Measurements from ENCODE around the gene PTPRC. TPM values are rescaled to one million over a fixed set of nuclear protein-coding genes. Genes with fewer than 3 reads are reported as not detected.

The PTPRC gene
- total RNA-seq, 1 donor from 2014 or later: 214 TPM

GRCh38 chr1:198798923-198799386 lies 160.1 kb downstream of the PTPRC start:
- Histone ChIP-seq H3K27me3 (ENCODE audit: low read depth) (no peaks in the 10 kb centered on the region), H3K4me3 (no peak overlapping the region), H3K27ac (no peak overlapping the region), H3K36me3 (no peaks in the 10 kb centered on the region), H3K9me3 (no peaks in the 10 kb centered on the region), H3K4me1 (no peaks in the 10 kb centered on the region)
- DNase-seq: no peak
- intact Hi-C loops (cut with DNase I): no loop called here
- TF ChIP-seq CTCF (IDR thresholded peaks at IDR 0.05): no peak
- ATAC-seq: no peak

GRCh38 chr1:198805498-198806151 lies 166.8 kb downstream of the PTPRC start:
- Histone ChIP-seq H3K27me3 (ENCODE audit: low read depth) (no peaks in the 10 kb centered on the region), H3K4me1 (no peaks in the 10 kb centered on the region), H3K36me3 (no peaks in the 10 kb centered on the region), H3K4me3 (no peak overlapping the region), H3K9me3 (no peaks in the 10 kb centered on the region), H3K27ac (no peak overlapping the region)
- DNase-seq (no peak), ATAC-seq (no peak)
- intact Hi-C loops (cut with DNase I): no loop called here
- no peak for TF ChIP-seq CTCF (IDR thresholded peaks at IDR 0.05)

- intact Hi-C loops (cut with DNase I): no loop called here
- Histone ChIP-seq H3K36me3 (no peaks in the 10 kb centered on the region), H3K27ac (no peak overlapping the region), H3K4me1 (no peaks in the 10 kb centered on the region), H3K27me3 (ENCODE audit: low read depth) (no peaks in the 10 kb centered on the region), H3K4me3 (no peak overlapping the region), H3K9me3 (no peaks in the 10 kb centered on the region)
- no peak for TF ChIP-seq CTCF (IDR thresholded peaks at IDR 0.05)
- DNase-seq: no peak
- ATAC-seq: no peak
These were observed 168.0 kb downstream of the PTPRC start for GRCh38 chr1:198806861-198807260.

Other genes with a start within 250 kb of the PTPRC start
- not detected for gene ATP6V1G3, start 98.4 kb upstream of the PTPRC start, total RNA-seq

All from lower lobe of right lung (tissue), 2 donors.